ENCODE measurements around the gene RCSD1. TPM values are rescaled to one million over a fixed set of nuclear protein-coding genes. Genes with fewer than 3 reads are reported as not detected.

RCSD1 gene
- total RNA-seq, 1 experiment from 2014 or later: not detected

GRCh38 chr1:167720965-167721616, 91.1 kb downstream of the RCSD1 start:
- peak overlapping the region; percentile 97 for H3K4me3 ChIP-seq (ENCODE audit: low read depth, low read length, poor library complexity, severe bottlenecking)
- peak overlapping the region; percentile 80 for H3K27ac ChIP-seq (ENCODE audit: low read depth, low read length, poor library complexity, severe bottlenecking)
- peaks cover 13% of the 10 kb centered on the region for H3K4me1 ChIP-seq (ENCODE audit: insufficient read depth, low read length, poor library complexity, severe bottlenecking)
- TF ChIP-seq EZH2 (IDR thresholded peaks at IDR 0.05; ENCODE audit: borderline replicate concordance, low read depth, low read length, poor library complexity, severe bottlenecking): no peak
- peak; percentile 57 for TF ChIP-seq CTCF (conservative IDR thresholded peaks at IDR 0.05; ENCODE audit: low read depth, low read length)
- CTCF ChIA-PET: interaction anchor here (1.0 kb wide), 1 partner anchor 82 kb away, joined by 4 read pairs; no protein-coding TSS in a partner anchor
- POLR2A ChIA-PET (ENCODE audit: low non-redundant PET): no interaction called here
- intact Hi-C loops (cut with micrococcal nuclease; ENCODE audit: unreplicated experiment): loop anchor here (2.0 kb wide), 1 partner anchor 362 kb away; no protein-coding TSS in a partner anchor
- no peaks in the 10 kb centered on the region for H3K9me3 ChIP-seq (ENCODE audit: low read depth, low read length, poor library complexity, severe bottlenecking)
- DNase-seq (ENCODE audit: low spot score): peak; percentile 68
- H3K27me3 ChIP-seq (replicated peaks; ENCODE audit: insufficient read depth, low read depth, low read length, poor library complexity): no peaks in the 10 kb centered on the region
- H3K36me3 ChIP-seq (ENCODE audit: insufficient read depth, low read length, poor library complexity, severe bottlenecking): no peaks in the 10 kb centered on the region
- BruUV-seq (replicated peaks): TSS peak; percentile 93

GRCh38 chr1:167721617-167722151, 91.7 kb downstream of the RCSD1 start, which contains the start of gene MPZL1:
MPZL1 (plus strand) TSS chr1:167721982; CDS start chr1:167722152, 170 bp downstream.
- no peaks in the 10 kb centered on the region for H3K27me3 ChIP-seq (replicated peaks; ENCODE audit: insufficient read depth, low read depth, low read length, poor library complexity)
- H3K9me3 ChIP-seq (ENCODE audit: low read depth, low read length, poor library complexity, severe bottlenecking): no peaks in the 10 kb centered on the region
- TF ChIP-seq CTCF (conservative IDR thresholded peaks at IDR 0.05; ENCODE audit: low read depth, low read length) (no peak), EZH2 (IDR thresholded peaks at IDR 0.05; ENCODE audit: borderline replicate concordance, low read depth, low read length, poor library complexity, severe bottlenecking) (no peak)
- peak within 1 kb of the TSS; percentile 97 for H3K4me3 ChIP-seq (ENCODE audit: low read depth, low read length, poor library complexity, severe bottlenecking)
- peaks cover 13% of the 10 kb centered on the region for H3K4me1 ChIP-seq (ENCODE audit: insufficient read depth, low read length, poor library complexity, severe bottlenecking)
- intact Hi-C loops (cut with micrococcal nuclease; ENCODE audit: unreplicated experiment): loop anchor here (2.0 kb wide), 1 partner anchor 361 kb away; no protein-coding TSS in a partner anchor
- POLR2A ChIA-PET (ENCODE audit: low non-redundant PET): no interaction called here
- BruUV-seq (replicated peaks): no TSS peak
- CTCF ChIA-PET: interaction anchor here (1.0 kb wide), 1 partner anchor 81 kb away, joined by 4 read pairs; no protein-coding TSS in a partner anchor
- H3K36me3 ChIP-seq (ENCODE audit: insufficient read depth, low read length, poor library complexity, severe bottlenecking): no peaks in the 10 kb centered on the region
- peak within 1 kb of the TSS; percentile 80 for H3K27ac ChIP-seq (ENCODE audit: low read depth, low read length, poor library complexity, severe bottlenecking)
- peak; percentile 95 for DNase-seq (ENCODE audit: low spot score)

GRCh38 chr1:167722152-167722869, 92.3 kb downstream of the RCSD1 start:
- Histone ChIP-seq H3K27ac (ENCODE audit: low read depth, low read length, poor library complexity, severe bottlenecking) (peak overlapping the region; percentile 80), H3K4me3 (ENCODE audit: low read depth, low read length, poor library complexity, severe bottlenecking) (peak overlapping the region; percentile 97), H3K36me3 (ENCODE audit: insufficient read depth, low read length, poor library complexity, severe bottlenecking) (no peaks in the 10 kb centered on the region), H3K9me3 (ENCODE audit: low read depth, low read length, poor library complexity, severe bottlenecking) (no peaks in the 10 kb centered on the region), H3K27me3 (replicated peaks; ENCODE audit: insufficient read depth, low read depth, low read length, poor library complexity) (no peaks in the 10 kb centered on the region), H3K4me1 (ENCODE audit: insufficient read depth, low read length, poor library complexity, severe bottlenecking) (peaks cover 13% of the 10 kb centered on the region)
- no peak for TF ChIP-seq EZH2 (IDR thresholded peaks at IDR 0.05; ENCODE audit: borderline replicate concordance, low read depth, low read length, poor library complexity, severe bottlenecking)
- no peak for TF ChIP-seq CTCF (conservative IDR thresholded peaks at IDR 0.05; ENCODE audit: low read depth, low read length)
- intact Hi-C loops (cut with micrococcal nuclease; ENCODE audit: unreplicated experiment): no loop called here
- peak; percentile 25 for DNase-seq (ENCODE audit: low spot score)
- CTCF ChIA-PET: interaction anchor here (1.0 kb wide), 1 partner anchor 81 kb away, joined by 4 read pairs; no protein-coding TSS in a partner anchor
- no TSS peak for BruUV-seq (replicated peaks)
- POLR2A ChIA-PET (ENCODE audit: low non-redundant PET): no interaction called here

Data from A673 (cell line).